ENCODE measurements around the gene MMP28. TPM values are rescaled to one million over a fixed set of nuclear protein-coding genes. Genes with fewer than 3 reads are reported as not detected.

The MMP28 gene
- total and polyA plus RNA-seq, 12 donors = 0.67 to 11.1 (median 4.6) TPM

DNA sequence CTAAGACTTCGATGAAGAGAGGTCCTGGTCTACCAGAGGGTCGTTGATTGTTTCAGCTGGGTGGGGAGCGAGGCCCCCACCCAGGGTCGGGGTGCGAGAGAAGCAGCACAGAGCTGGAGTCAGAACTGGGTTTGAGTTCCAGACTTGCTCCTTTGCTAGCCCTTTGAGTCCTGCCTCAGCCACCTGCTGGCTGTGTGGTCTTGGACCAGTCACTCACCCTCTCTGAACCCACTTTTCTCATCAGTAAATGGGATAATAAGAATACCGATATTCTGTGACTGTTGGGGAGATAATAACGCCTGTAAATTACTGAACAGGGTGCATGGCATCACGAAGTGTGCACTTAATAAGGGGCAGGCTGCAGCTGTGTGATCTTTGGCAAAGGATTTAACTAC is 427 bp upstream of the MMP28 start:
- Histone ChIP-seq H3K4me3 (peak overlapping the region in 1 of 4 donors; percentile 51), H3K4me1 (replicated peaks in 1 of 2) (peaks cover 5 to 25% of the 10 kb centered on the region in 2 donors), H3K9me3 (replicated peaks in 1 of 3) (no peaks in the 10 kb centered on the region), H3K27ac (peak overlapping the region in 1 of 5 donors; percentile 31), H3K27me3 (no peaks in the 10 kb centered on the region), H3K36me3 (replicated peaks in 1 of 2) (no peaks in the 10 kb centered on the region)
- intact Hi-C loops (cut with DNase I) = no loop called here
- WGBS, 4 donors = 32 to 69% (median 37%) methylated on average over 3 to 8 of the region's 8 CpGs
- DNase-seq = peak in 1 of 7 donors; percentile 7
- TF ChIP-seq, protein P1, sequence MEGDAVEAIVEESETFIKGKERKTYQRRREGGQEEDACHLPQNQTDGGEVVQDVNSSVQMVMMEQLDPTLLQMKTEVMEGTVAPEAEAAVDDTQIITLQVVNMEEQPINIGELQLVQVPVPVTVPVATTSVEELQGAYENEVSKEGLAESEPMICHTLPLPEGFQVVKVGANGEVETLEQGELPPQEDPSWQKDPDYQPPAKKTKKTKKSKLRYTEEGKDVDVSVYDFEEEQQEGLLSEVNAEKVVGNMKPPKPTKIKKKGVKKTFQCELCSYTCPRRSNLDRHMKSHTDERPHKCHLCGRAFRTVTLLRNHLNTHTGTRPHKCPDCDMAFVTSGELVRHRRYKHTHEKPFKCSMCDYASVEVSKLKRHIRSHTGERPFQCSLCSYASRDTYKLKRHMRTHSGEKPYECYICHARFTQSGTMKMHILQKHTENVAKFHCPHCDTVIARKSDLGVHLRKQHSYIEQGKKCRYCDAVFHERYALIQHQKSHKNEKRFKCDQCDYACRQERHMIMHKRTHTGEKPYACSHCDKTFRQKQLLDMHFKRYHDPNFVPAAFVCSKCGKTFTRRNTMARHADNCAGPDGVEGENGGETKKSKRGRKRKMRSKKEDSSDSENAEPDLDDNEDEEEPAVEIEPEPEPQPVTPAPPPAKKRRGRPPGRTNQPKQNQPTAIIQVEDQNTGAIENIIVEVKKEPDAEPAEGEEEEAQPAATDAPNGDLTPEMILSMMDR (IDR thresholded peaks at IDR 0.05) = no peak
- no peak for TF ChIP-seq POLR2A (IDR thresholded peaks at IDR 0.05)

DNA sequence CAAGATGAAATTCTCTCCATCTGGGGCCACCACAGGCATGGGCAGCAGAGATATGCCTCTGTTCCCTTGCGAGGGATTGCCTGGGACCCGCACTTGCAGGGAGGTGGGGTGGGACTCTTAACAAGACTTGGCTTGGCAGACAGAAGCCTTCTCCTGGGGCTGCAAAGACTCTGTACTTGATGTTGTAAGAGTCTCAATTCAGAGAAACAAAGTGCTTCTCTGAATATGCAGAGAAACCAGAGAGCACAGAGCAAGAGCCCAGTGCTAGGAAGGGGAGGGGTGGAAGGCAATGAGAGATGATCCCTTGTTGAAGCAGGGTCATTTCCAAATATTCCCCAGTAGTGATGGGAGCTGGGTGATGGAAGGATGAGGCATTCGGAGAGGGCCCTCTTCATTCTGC is 2.2 kb downstream of the MMP28 start:
- 80 to 89% (median 85%) methylated on average over 3 of the region's 3 CpGs for WGBS, 4 donors
- no peak for TF ChIP-seq POLR2A (IDR thresholded peaks at IDR 0.05)
- TF ChIP-seq, protein P1 (IDR thresholded peaks at IDR 0.05) = no peak
- intact Hi-C loops (cut with DNase I) = no loop called here
- no peaks in the 10 kb centered on the region for H3K36me3 ChIP-seq (replicated peaks in 1 of 2)
- DNase-seq = peak in 1 of 7 donors; percentile 24
- H3K27ac ChIP-seq = no peak overlapping the region
- no peak overlapping the region for H3K4me3 ChIP-seq
- H3K9me3 ChIP-seq (replicated peaks in 1 of 3) = no peaks in the 10 kb centered on the region
- H3K4me1 ChIP-seq (replicated peaks in 1 of 2) = peaks cover 5 to 13% of the 10 kb centered on the region in 2 donors
- H3K27me3 ChIP-seq = no peaks in the 10 kb centered on the region

DNA sequence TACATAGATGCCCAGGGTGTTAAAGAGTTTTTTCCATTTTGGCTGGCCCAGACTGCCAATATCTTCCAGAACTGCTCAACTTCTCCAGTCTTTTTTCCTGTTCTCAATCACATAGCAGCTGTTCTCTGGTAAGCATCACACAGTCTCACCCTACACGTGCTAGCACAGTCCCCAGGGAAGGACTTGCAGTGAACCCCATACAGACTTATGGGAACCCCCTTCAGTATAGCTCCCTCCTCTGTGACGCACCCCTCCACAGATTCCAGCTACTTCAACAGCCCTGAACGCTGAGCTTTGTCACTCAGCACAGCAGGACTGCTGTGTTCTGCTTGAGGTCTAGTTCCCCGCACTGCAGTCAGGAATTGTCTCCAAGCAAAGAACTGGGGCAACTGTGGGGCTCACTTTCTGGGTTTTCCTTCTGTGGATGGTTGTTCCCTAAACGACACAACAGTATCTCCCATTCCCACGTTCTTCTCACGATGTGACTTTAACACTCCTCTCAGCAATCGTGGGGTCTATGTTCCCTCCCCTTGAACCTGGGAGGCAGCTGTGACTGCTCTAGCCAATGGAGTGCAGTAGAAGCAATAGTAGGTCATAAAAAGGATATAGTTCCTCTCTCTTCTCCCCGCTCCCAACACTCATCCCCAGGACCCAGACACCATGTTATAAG is 3.6 kb downstream of the MMP28 start:
- TF ChIP-seq, protein P1 (IDR thresholded peaks at IDR 0.05) = no peak
- no peak for TF ChIP-seq POLR2A (IDR thresholded peaks at IDR 0.05)
- no peak for DNase-seq

DNA sequence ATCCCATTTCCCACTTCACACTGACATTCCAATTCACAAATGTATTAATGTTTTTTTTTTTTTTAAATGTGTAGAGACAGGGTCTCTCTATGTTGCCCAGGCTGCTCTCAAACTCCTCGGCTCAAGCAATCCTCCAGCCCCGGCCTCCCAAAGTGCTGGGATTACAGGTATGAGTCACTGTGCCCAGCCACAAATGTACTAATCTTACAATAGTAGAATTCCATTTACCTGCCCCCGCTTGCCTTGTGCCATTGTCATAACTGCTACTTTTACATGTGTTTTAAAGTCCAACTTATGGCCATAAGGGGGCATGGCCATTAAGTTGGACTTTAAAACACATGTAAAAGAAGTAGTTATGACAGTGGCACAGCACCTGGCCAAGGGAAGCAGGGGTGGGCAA is 4.6 kb downstream of the MMP28 start:
- H3K4me3 ChIP-seq = no peak overlapping the region
- DNase-seq = no peak
- H3K36me3 ChIP-seq (replicated peaks in 1 of 2) = no peaks in the 10 kb centered on the region
- 90 to 98% (median 95%) methylated on average over 3 of the region's 3 CpGs for WGBS, 4 donors
- no peaks in the 10 kb centered on the region for H3K27me3 ChIP-seq
- H3K27ac ChIP-seq = no peak overlapping the region
- H3K9me3 ChIP-seq (replicated peaks in 1 of 3) = no peaks in the 10 kb centered on the region
- TF ChIP-seq, protein P1 (IDR thresholded peaks at IDR 0.05) = no peak
- TF ChIP-seq POLR2A (IDR thresholded peaks at IDR 0.05) = no peak
- intact Hi-C loops (cut with DNase I) = no loop called here
- H3K4me1 ChIP-seq (replicated peaks in 1 of 2) = peaks cover 13 to 29% of the 10 kb centered on the region in 2 donors

More for the DNA sequence above, 3.6 kb downstream of the MMP28 start:
- H3K4me3 ChIP-seq = no peak overlapping the region
- no peaks in the 10 kb centered on the region for H3K9me3 ChIP-seq (replicated peaks in 1 of 3)
- no peaks in the 10 kb centered on the region for H3K27me3 ChIP-seq
- 66 to 73% (median 71%) methylated on average over 9 of the region's 9 CpGs for WGBS, 4 donors
- intact Hi-C loops (cut with DNase I) = no loop called here
- no peaks in the 10 kb centered on the region for H3K36me3 ChIP-seq (replicated peaks in 1 of 2)
- H3K27ac ChIP-seq = no peak overlapping the region
- H3K4me1 ChIP-seq (replicated peaks in 1 of 2) = peaks cover 11 to 27% of the 10 kb centered on the region in 2 donors
